Hematopoietic multipotent progenitor cell treated with erythropoietin and hydrocortisone succinate and interleukin-3 and kit ligand, for 6 days (in vitro differentiated cells): ENCODE data around the gene NUDT14.

Experiments used
- DNase-seq: peaks from one replicate; pipeline ENCODE4 v3.0.0-alpha.2; 2015

NUDT14 gene

GRCh38 chr14:105155681-105156413 lies 25.3 kb downstream of the NUDT14 start:
- DNase-seq = no peak

- no peak for DNase-seq
These were observed 26.0 kb downstream of the NUDT14 start for GRCh38 chr14:105155071-105155651.

GRCh38 chr14:105154476-105154871 lies 26.6 kb downstream of the NUDT14 start:
- no peak for DNase-seq

- DNase-seq = no peak
These were observed 27.2 kb downstream of the NUDT14 start for GRCh38 chr14:105153739-105154475.

- DNase-seq = no peak
These were observed 27.8 kb downstream of the NUDT14 start for GRCh38 chr14:105153331-105153731.

GRCh38 chr14:105152794-105153241 lies 28.3 kb downstream of the NUDT14 start:
- no peak for DNase-seq

GRCh38 chr14:105151838-105152793 lies 29.0 kb downstream of the NUDT14 start:
- no peak for DNase-seq

- DNase-seq = no peak
These were observed 29.9 kb downstream of the NUDT14 start for GRCh38 chr14:105151084-105151837.

- no peak for DNase-seq
These were observed 30.6 kb downstream of the NUDT14 start for GRCh38 chr14:105150368-105151083.

GRCh38 chr14:105150026-105150367 lies 31.1 kb downstream of the NUDT14 start:
- DNase-seq = no peak

GRCh38 chr14:105149146-105149781 lies 31.8 kb downstream of the NUDT14 start:
- DNase-seq = no peak

- no peak for DNase-seq
These were observed 32.4 kb downstream of the NUDT14 start for GRCh38 chr14:105148604-105149145.

- no peak for DNase-seq
These were observed 33.2 kb downstream of the NUDT14 start for GRCh38 chr14:105147671-105148603.

GRCh38 chr14:105146976-105147635 lies 34.0 kb downstream of the NUDT14 start:
- no peak for DNase-seq

GRCh38 chr14:105146181-105146975 lies 34.7 kb downstream of the NUDT14 start:
- no peak for DNase-seq

- no peak for DNase-seq
These were observed 35.5 kb downstream of the NUDT14 start for GRCh38 chr14:105145381-105146180.
